Activated CD4-positive, alpha-beta memory T cell treated with anti-CD3 and anti-CD28 coated beads, Interleukin-2, amount 10 ng/mL, durations not matched to agents 7 days and 5 days (primary cell): ENCODE measurements around the gene AWAT2. TPM values are rescaled to one million over a fixed set of nuclear protein-coding genes. Genes with fewer than 3 reads are reported as not detected.

Source experiments
- CTCF ChIA-PET: fragments of 350-600 bp; sonication (Branson Sonifier 250); formaldehyde crosslinking; loops from one replicate; lab custom pipeline; 2021; ENCODE audit warnings: antibody characterized with exemption, inconsistent platforms; lab: Charles Lee
- POLR2A ChIA-PET: fragments of 350-600 bp; sonication (Branson Sonifier 250); formaldehyde crosslinking; loops from one replicate; lab custom pipeline; 2021; ENCODE audit warnings: antibody characterized with exemption; lab: Charles Lee
- DNase-seq: peaks from one replicate; pipeline ENCODE4 v3.0.0-alpha.2; 2020
- H3K27ac Mint-ChIP-seq: one replicate; pipeline ENCODE4 v1.8.0; 2021; ENCODE audit warnings: mild to moderate bottlenecking, mixed read lengths
- H3K27me3 Mint-ChIP-seq: one replicate; pipeline ENCODE4 v1.8.0; 2021; ENCODE audit warnings: mixed read lengths
- H3K36me3 Mint-ChIP-seq: one replicate; pipeline ENCODE4 v1.8.0; 2021; ENCODE audit warnings: low read depth, mixed read lengths
- H3K4me1 Mint-ChIP-seq: one replicate; pipeline ENCODE4 v1.8.0; 2021; ENCODE audit warnings: mixed read lengths
- H3K4me3 Mint-ChIP-seq: one replicate; pipeline ENCODE4 v1.8.0; 2021; ENCODE audit warnings: mild to moderate bottlenecking, mixed read lengths
- H3K9me3 Mint-ChIP-seq: one replicate; pipeline ENCODE4 v1.8.0; 2021; ENCODE audit warnings: mixed read lengths
- total RNA-seq, 2 experiments: library from RNA; stranded (reverse); gene quantifications; one replicate each; pipeline ENCODE4 v1.2.3, GENCODE V29; 2021

The AWAT2 gene
- not detected for total RNA-seq

GRCh38 chrX:70049925-70050324, at the start of gene AWAT2:
Gene AWAT2 (minus strand): TSS chrX:70049938. CDS start chrX:70049932, 6 bp downstream.
- Mint-ChIP-seq H3K4me3 (no peak within 1 kb of the TSS), H3K36me3 (no peaks in the 10 kb centered on the region), H3K27me3 (peaks cover 1% of the 10 kb centered on the region), H3K4me1 (no peaks in the 10 kb centered on the region), H3K9me3 (no peaks in the 10 kb centered on the region), H3K27ac (no peak within 1 kb of the TSS)
- DNase-seq, result no peak
- ChIA-PET CTCF (no interaction called here), POLR2A (no interaction called here)

GRCh38 chrX:70096052-70096451, 46.3 kb upstream of the AWAT2 start:
- Mint-ChIP-seq H3K9me3 (no peaks in the 10 kb centered on the region), H3K36me3 (no peaks in the 10 kb centered on the region), H3K27me3 (peaks cover 6% of the 10 kb centered on the region), H3K4me3 (no peak overlapping the region), H3K27ac (no peak overlapping the region), H3K4me1 (no peaks in the 10 kb centered on the region)
- DNase-seq, result no peak
- POLR2A ChIA-PET, result no interaction called here
- CTCF ChIA-PET, result interaction anchor here (0.7 to 3.7 kb wide), 4 partner anchors 65 to 672 kb away, joined by 3 to 30 read pairs (median 12); no protein-coding TSS in a partner anchor

GRCh38 chrX:70092247-70092646, 42.5 kb upstream of the AWAT2 start:
- ChIA-PET POLR2A (no interaction called here), CTCF (no interaction called here)

GRCh38 chrX:70089604-70090297, 40.0 kb upstream of the AWAT2 start:
- H3K27ac Mint-ChIP-seq, result no peak overlapping the region
- H3K9me3 Mint-ChIP-seq, result no peaks in the 10 kb centered on the region
- H3K4me1 Mint-ChIP-seq, result no peaks in the 10 kb centered on the region
- ChIA-PET CTCF (no interaction called here), POLR2A (no interaction called here)
- H3K27me3 Mint-ChIP-seq, result no peaks in the 10 kb centered on the region
- H3K36me3 Mint-ChIP-seq, result no peaks in the 10 kb centered on the region
- no peak overlapping the region for H3K4me3 Mint-ChIP-seq
- DNase-seq, result no peak

More at GRCh38 chrX:70092247-70092646, 42.5 kb upstream of the AWAT2 start:
- Mint-ChIP-seq H3K9me3 (no peaks in the 10 kb centered on the region), H3K4me3 (no peak overlapping the region), H3K36me3 (no peaks in the 10 kb centered on the region), H3K4me1 (no peaks in the 10 kb centered on the region), H3K27ac (no peak overlapping the region), H3K27me3 (no peaks in the 10 kb centered on the region)
- no peak for DNase-seq

- ChIA-PET POLR2A (no interaction called here), CTCF (no interaction called here)
- no peaks in the 10 kb centered on the region for H3K27me3 Mint-ChIP-seq
- no peak overlapping the region for H3K4me3 Mint-ChIP-seq
- H3K9me3 Mint-ChIP-seq, result no peaks in the 10 kb centered on the region
- H3K27ac Mint-ChIP-seq, result no peak overlapping the region
- no peaks in the 10 kb centered on the region for H3K36me3 Mint-ChIP-seq
- no peaks in the 10 kb centered on the region for H3K4me1 Mint-ChIP-seq
- no peak for DNase-seq
Measured at GRCh38 chrX:70088751-70089150, 39.0 kb upstream of the AWAT2 start.

- H3K27me3 Mint-ChIP-seq, result no peaks in the 10 kb centered on the region
- H3K27ac Mint-ChIP-seq, result no peak overlapping the region
- H3K36me3 Mint-ChIP-seq, result no peaks in the 10 kb centered on the region
- no peak overlapping the region for H3K4me3 Mint-ChIP-seq
- ChIA-PET CTCF (interaction anchor here (1.2 kb wide), 1 partner anchor 9 kb away, joined by 3 read pairs; no protein-coding TSS in a partner anchor), POLR2A (no interaction called here)
- DNase-seq, result no peak
- no peaks in the 10 kb centered on the region for H3K9me3 Mint-ChIP-seq
- H3K4me1 Mint-ChIP-seq, result no peaks in the 10 kb centered on the region
Measured at GRCh38 chrX:70087857-70088630, 38.3 kb upstream of the AWAT2 start.

- H3K9me3 Mint-ChIP-seq, result no peaks in the 10 kb centered on the region
- POLR2A ChIA-PET, result no interaction called here
Measured at GRCh38 chrX:70084592-70085240, 35.0 kb upstream of the AWAT2 start.

GRCh38 chrX:70082723-70083122, 33.0 kb upstream of the AWAT2 start:
- Mint-ChIP-seq H3K27me3 (peaks cover 1% of the 10 kb centered on the region), H3K4me3 (no peak overlapping the region), H3K4me1 (no peaks in the 10 kb centered on the region), H3K9me3 (no peaks in the 10 kb centered on the region), H3K27ac (no peak overlapping the region), H3K36me3 (no peaks in the 10 kb centered on the region)
- ChIA-PET POLR2A (no interaction called here), CTCF (interaction anchor here (1.1 kb wide), 1 partner anchor 15 kb away, joined by 4 read pairs; no protein-coding TSS in a partner anchor)
- DNase-seq, result no peak

More at GRCh38 chrX:70084592-70085240, 35.0 kb upstream of the AWAT2 start:
- Mint-ChIP-seq H3K36me3 (no peaks in the 10 kb centered on the region), H3K27me3 (no peaks in the 10 kb centered on the region), H3K4me3 (no peak overlapping the region), H3K27ac (no peak overlapping the region), H3K4me1 (no peaks in the 10 kb centered on the region)
- CTCF ChIA-PET, result no interaction called here
- no peak for DNase-seq

- ChIA-PET POLR2A (no interaction called here), CTCF (no interaction called here)
- Mint-ChIP-seq H3K27me3 (peaks cover 1% of the 10 kb centered on the region), H3K9me3 (no peaks in the 10 kb centered on the region), H3K4me3 (no peak overlapping the region), H3K36me3 (no peaks in the 10 kb centered on the region), H3K27ac (no peak overlapping the region), H3K4me1 (no peaks in the 10 kb centered on the region)
- no peak for DNase-seq
Measured at GRCh38 chrX:70079870-70080269, 30.1 kb upstream of the AWAT2 start.

GRCh38 chrX:70079297-70079696, 29.6 kb upstream of the AWAT2 start:
- Mint-ChIP-seq H3K27me3 (peaks cover 1% of the 10 kb centered on the region), H3K27ac (no peak overlapping the region), H3K36me3 (no peaks in the 10 kb centered on the region), H3K4me1 (no peaks in the 10 kb centered on the region), H3K4me3 (no peak overlapping the region), H3K9me3 (no peaks in the 10 kb centered on the region)
- CTCF ChIA-PET, result no interaction called here
- POLR2A ChIA-PET, result no interaction called here
- no peak for DNase-seq

GRCh38 chrX:70066646-70067045, 16.9 kb upstream of the AWAT2 start:
- POLR2A ChIA-PET, result no interaction called here
- CTCF ChIA-PET, result no interaction called here
- no peak for DNase-seq
- Mint-ChIP-seq H3K27ac (no peak overlapping the region), H3K4me1 (no peaks in the 10 kb centered on the region), H3K27me3 (no peaks in the 10 kb centered on the region), H3K9me3 (no peaks in the 10 kb centered on the region), H3K4me3 (no peak overlapping the region), H3K36me3 (no peaks in the 10 kb centered on the region)

GRCh38 chrX:70062961-70063550, 13.3 kb upstream of the AWAT2 start:
- H3K27ac Mint-ChIP-seq, result no peak overlapping the region
- H3K4me3 Mint-ChIP-seq, result no peak overlapping the region
- DNase-seq, result no peak
- POLR2A ChIA-PET, result no interaction called here
- CTCF ChIA-PET, result no interaction called here
- no peaks in the 10 kb centered on the region for H3K36me3 Mint-ChIP-seq
- peaks cover 2% of the 10 kb centered on the region for H3K27me3 Mint-ChIP-seq
- H3K9me3 Mint-ChIP-seq, result no peaks in the 10 kb centered on the region
- no peaks in the 10 kb centered on the region for H3K4me1 Mint-ChIP-seq

GRCh38 chrX:70062076-70062475, 12.3 kb upstream of the AWAT2 start, which contains the start of gene OTUD6A:
Gene OTUD6A (plus strand): TSS chrX:70062457. CDS start chrX:70062525, 68 bp downstream.
- POLR2A ChIA-PET, result no interaction called here
- Mint-ChIP-seq H3K4me3 (no peak within 1 kb of the TSS), H3K4me1 (no peaks in the 10 kb centered on the region), H3K27me3 (peaks cover 3% of the 10 kb centered on the region), H3K27ac (no peak within 1 kb of the TSS), H3K36me3 (no peaks in the 10 kb centered on the region), H3K9me3 (no peaks in the 10 kb centered on the region)
- DNase-seq, result no peak
- CTCF ChIA-PET, result no interaction called here
